MV-4-11 (cell line): ENCODE data around the gene SCP2.

ENCODE experiments used
- DNase-seq: peaks from one replicate; lab custom pipeline; 2025; lab: John Stamatoyannopoulos, UW

SCP2 gene

GRCh38 chr1:52927212-52928014 is at the start of gene SCP2:
TSS of gene SCP2 (plus strand) at chr1:52927276. CDS start at chr1:52927397, 121 bp downstream.
- DNase-seq = no peak

- no peak for DNase-seq
Observed at GRCh38 chr1:52877554-52877953, 49.5 kb upstream of the SCP2 start.

- DNase-seq = no peak
Observed at GRCh38 chr1:52880206-52880605, 46.9 kb upstream of the SCP2 start.

GRCh38 chr1:52887483-52887882 is 39.6 kb upstream of the SCP2 start:
- no peak for DNase-seq

- no peak for DNase-seq
Observed at GRCh38 chr1:52892424-52893215, 34.5 kb upstream of the SCP2 start.

GRCh38 chr1:52899445-52899894 is 27.6 kb upstream of the SCP2 start:
- peak; percentile 91 for DNase-seq

- no peak for DNase-seq
Observed at GRCh38 chr1:52900402-52900801, 26.7 kb upstream of the SCP2 start.

- DNase-seq = no peak
Observed at GRCh38 chr1:52901384-52901783, 25.7 kb upstream of the SCP2 start.

GRCh38 chr1:52904208-52904926 is 22.7 kb upstream of the SCP2 start:
- peak; percentile 38 for DNase-seq

GRCh38 chr1:52904927-52905698 is 22.0 kb upstream of the SCP2 start:
- DNase-seq = no peak

- no peak for DNase-seq
Observed at GRCh38 chr1:52906135-52906603, 20.9 kb upstream of the SCP2 start.

GRCh38 chr1:52907068-52907811 is 19.8 kb upstream of the SCP2 start:
- DNase-seq = no peak

- DNase-seq = no peak
Observed at GRCh38 chr1:52907812-52908153, 19.3 kb upstream of the SCP2 start.

GRCh38 chr1:52911541-52911940 is 15.5 kb upstream of the SCP2 start:
- DNase-seq = no peak

GRCh38 chr1:52913014-52913413 is 14.1 kb upstream of the SCP2 start:
- no peak for DNase-seq

- no peak for DNase-seq
Observed at GRCh38 chr1:52913537-52913936, 13.5 kb upstream of the SCP2 start.

GRCh38 chr1:52914463-52914862 is 12.6 kb upstream of the SCP2 start:
- no peak for DNase-seq

GRCh38 chr1:52915211-52915854 is 11.7 kb upstream of the SCP2 start:
- DNase-seq = no peak

- no peak for DNase-seq
Observed at GRCh38 chr1:52915855-52916220, 11.2 kb upstream of the SCP2 start.

GRCh38 chr1:52916241-52916975 is 10.7 kb upstream of the SCP2 start:
- DNase-seq = no peak
